ENCODE data around the gene FAM200B.

GRCh38 chr4:15683143-15683495, 1.5 kb downstream of the FAM200B start:
- no peak for TF ChIP-seq EZH2phosphoT487 (IDR thresholded peaks at IDR 0.05; ENCODE audit: low read depth)
- no peak for TF ChIP-seq CTCF (IDR thresholded peaks at IDR 0.05; ENCODE audit: low read depth, low read length)

Data from OCI-LY3 (cell line).